GM19099 (cell line): ENCODE data around the gene GALNT4.

ENCODE experiments used
- POLR2A ChIP-seq: IDR thresholded peaks from 3 replicates; pipeline ENCODE4 v1.6.1; 2011; ENCODE audit warnings: low read depth; ENCODE audit not compliant: insufficient read length; ENCODE audit errors: extremely low read depth

GALNT4 gene

GRCh38 chr12:89524541-89525304 is at the start of gene GALNT4:
TSS of gene GALNT4 (minus strand) at chr12:89524796. CDS start at chr12:89524549, 247 bp downstream.
- TF ChIP-seq POLR2A = peak; percentile 48

GRCh38 chr12:89573051-89573810 is 48.6 kb upstream of the GALNT4 start:
- no peak for TF ChIP-seq POLR2A

DNA sequence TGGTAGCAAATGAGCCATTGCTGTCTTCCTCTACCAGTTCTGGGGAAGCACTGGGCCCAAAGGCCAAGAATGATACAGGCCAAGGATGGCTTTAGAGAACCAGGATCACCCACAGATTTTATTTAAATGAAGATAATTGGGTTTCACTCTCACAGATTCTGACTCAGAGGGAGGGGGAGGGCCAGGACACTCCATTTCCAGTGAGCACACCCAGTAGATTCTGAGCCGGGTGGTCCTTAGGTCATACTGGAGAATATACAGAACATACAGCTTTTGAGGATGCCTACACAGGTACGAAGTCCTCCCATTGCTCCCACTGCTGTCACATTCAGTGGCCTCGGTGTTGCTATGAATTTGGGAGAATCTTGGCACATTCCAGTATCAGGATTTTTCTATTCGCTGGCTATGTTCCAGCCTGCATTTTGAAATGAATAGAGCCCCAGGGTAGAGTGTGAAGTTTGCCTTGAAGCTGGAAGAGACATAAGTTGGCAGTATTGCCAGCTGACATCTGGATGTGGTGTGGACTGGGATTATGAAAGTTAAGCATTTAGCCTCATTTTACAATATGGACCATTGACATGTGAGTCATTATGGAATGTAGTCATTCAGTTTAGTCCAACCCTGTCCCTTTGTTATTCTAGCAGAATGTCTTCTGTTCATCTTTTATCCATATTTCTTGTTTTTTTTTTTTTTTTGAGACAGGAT is 47.0 kb upstream of the GALNT4 start:
- TF ChIP-seq POLR2A = no peak

GRCh38 chr12:89568484-89568883 is 43.9 kb upstream of the GALNT4 start:
- TF ChIP-seq POLR2A = no peak

DNA sequence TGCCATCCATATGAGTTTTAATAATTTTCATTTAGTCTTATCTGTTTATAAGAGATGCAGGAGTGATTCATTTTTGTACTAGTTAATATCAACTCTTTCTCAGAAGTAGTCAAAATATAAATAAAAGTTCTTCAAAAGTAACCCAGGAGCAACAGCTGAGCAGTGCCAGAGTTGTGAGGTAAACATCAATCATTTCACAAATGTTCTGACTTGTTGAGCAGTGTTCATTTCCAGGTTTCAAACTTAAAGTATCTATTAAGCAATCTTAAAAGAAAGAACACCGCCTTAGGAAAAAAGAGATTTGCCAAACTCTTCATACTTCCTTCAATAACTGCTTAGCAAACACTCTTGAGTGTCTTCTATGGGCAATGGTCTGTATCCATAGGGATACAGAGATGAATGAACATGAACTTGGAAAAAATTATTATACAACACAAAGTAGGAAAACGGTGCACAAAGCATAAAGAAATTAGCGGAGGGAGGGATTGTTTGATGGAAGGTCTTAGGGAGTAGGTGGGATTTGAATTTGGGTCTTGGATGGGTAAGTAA is 43.2 kb upstream of the GALNT4 start:
- no peak for TF ChIP-seq POLR2A

GRCh38 chr12:89566615-89567014 is 42.0 kb upstream of the GALNT4 start:
- no peak for TF ChIP-seq POLR2A

- no peak for TF ChIP-seq POLR2A
Measured at GRCh38 chr12:89565002-89565401, 40.4 kb upstream of the GALNT4 start.

DNA sequence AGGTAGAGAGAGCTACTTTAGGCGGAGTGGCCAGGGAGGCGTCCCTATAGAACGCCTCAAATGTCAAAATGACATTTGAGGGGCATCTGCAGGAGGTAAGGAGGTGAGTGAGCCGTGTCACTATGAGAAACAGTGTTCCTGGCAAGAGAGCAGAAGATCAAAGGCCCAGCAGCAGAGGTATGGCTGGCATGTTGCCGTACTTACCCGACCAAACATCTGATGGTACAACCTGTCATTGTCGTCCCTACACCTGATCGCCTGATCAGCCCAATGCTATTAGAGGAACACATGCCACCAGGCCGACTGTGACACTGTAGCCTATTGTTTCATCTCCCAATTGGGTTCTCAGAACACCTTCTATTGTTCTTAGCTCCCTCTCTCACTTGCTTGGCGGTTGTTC is 35.2 kb upstream of the GALNT4 start:
- TF ChIP-seq POLR2A = no peak

DNA sequence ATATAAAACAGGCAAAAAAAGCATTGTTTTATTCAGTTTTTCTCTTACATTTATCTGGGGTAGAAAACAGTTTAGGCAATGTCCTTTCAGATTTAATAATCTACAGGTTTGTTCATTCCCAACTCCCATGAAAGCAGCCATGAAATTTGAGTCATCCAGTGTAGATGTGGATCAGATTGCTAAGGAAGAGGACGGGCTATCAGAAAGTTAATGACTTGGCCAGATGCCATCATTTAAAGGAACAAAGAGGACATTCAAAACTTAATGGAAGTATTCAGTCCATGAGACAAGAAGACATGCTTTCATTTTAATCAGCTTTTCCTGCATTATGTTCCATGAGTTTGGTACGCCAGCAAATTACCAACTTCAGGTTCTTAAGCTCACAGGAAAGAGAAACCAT is 32.4 kb upstream of the GALNT4 start:
- no peak for TF ChIP-seq POLR2A

DNA sequence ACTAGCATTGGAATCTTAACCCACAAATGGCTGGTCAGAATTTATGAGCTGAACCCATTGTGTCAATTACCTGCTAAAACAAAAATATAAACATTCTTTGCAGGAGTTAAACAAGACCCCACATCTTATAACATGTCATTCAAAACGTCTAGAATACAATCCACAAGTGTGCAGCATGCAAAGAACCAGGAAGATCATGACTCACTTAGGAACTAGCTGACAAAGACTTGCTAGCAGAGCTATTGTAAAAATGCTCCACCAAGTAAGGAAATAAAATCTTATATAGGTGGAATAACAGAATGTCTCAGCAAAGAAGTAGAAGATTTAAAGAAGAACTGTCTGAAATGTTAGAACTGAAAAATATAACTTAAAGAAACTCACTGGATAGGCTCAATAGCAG is 27.8 kb upstream of the GALNT4 start:
- no peak for TF ChIP-seq POLR2A

GRCh38 chr12:89551747-89552146 is 27.2 kb upstream of the GALNT4 start:
- TF ChIP-seq POLR2A = no peak

GRCh38 chr12:89547101-89547500 is 22.5 kb upstream of the GALNT4 start:
- TF ChIP-seq POLR2A = no peak

DNA sequence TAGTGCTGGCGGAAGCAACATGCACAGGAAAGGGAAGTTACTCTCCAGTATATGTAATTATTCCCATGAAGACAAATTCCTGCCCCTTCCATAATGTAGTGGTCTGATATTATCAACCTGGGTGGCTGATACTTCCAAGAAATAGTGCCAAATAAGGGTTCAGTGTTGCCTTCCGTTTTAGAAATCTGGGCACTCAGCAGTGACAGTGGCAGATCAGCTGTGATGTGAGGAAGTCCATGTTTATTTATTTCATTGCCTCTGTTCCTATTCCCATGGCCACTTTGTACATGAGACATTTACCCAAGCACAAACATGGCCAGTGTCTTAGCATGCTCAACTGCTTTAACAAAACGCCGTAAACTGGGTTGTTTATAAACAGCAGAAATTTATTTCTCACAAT is 21.6 kb upstream of the GALNT4 start:
- TF ChIP-seq POLR2A = no peak

DNA sequence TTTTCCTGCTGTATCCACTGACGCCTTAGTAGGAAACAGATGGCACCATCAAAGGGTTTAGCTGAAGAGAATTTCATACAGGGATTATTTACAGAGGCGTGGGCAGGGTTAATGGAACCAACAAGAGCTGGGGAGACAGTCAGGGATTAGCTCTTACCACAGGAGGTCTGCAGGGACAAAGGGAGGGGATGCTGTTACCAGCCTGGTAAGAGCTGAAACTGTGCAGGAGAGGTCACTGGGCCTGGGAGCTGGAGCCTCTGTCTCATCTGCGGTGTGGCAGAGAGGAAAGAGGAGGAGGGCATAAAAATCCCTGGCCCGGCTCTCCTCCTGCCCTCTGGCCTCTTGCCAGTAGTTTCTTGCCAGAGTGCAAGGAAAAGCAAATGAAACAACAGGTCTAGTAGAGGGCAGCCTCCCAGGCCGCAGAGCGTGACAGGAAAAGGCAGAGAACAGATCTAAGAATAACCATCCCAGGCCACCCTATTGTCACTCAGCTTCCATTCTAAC is 20.1 kb upstream of the GALNT4 start:
- TF ChIP-seq POLR2A = no peak

GRCh38 chr12:89544022-89544421 is 19.4 kb upstream of the GALNT4 start:
- TF ChIP-seq POLR2A = no peak

DNA sequence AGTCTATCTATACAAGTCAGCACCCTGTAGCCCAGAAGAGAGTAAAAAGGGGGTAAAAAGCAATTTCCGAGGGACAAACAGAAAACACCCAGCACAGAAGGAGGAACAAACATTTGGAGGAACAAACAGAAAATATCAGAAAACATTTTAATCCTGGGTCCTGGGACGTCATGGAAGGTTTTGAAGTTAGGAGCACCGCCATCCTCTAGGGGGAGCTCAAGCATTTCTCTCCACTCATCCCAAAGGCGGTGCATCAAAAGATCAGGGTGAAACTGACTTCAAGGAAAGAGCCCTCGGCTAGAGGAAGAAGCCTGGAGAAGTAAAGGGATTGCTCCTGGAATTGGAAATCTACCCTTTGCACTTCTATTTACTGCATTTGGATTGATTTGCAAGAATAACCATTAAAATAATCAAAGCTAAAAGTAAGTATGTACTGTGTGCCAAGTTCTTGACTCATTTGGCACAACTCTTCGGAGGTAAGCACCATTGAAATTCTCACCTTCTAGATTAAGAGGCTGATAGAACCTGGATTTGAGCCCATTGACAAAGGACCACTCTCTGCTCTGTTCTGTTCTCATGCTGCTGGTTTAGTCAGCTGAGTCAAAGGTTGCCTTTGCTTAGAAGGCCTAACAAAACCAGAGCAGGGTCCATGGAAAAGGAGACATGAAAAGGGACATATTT is 18.5 kb upstream of the GALNT4 start:
- no peak for TF ChIP-seq POLR2A
